CD14-positive monocyte (primary cell): ENCODE measurements around the gene NLN. TPM values are rescaled to one million over a fixed set of nuclear protein-coding genes. Genes with fewer than 3 reads are reported as not detected.

ENCODE experiments used
- DNase-seq, 3 donors: peaks; one replicate each; pipeline ENCODE4 v3.0.0-alpha.2; 2011 to 2022
- H2AFZ ChIP-seq: 2 replicates; pipeline ENCODE4 v1.6.0; 2012; ENCODE audit warnings: mild to moderate bottlenecking, low read depth, low read length, inconsistent platforms; ENCODE audit not compliant: insufficient read depth, poor library complexity, severe bottlenecking
- H3K27ac ChIP-seq, 2 donors: 1 replicate in 1 of 2; 2 replicates in 1 of 2; pipeline ENCODE4 v1.5.1; 2012 to 2013; ENCODE audit warnings: low read length in 2 of 2, control low read depth in 1 of 2, inconsistent platforms in 1 of 2, low read depth in 1 of 2, mild to moderate bottlenecking in 1 of 2
- H3K27me3 ChIP-seq, 2 donors: one replicate each; pipeline versions ENCODE4 v1.6.0 to v1.6.1; 2011 to 2013; ENCODE audit warnings: low read length in 2 of 2; ENCODE audit not compliant: control insufficient read depth in 2 of 2, insufficient read depth in 2 of 2
- H3K36me3 ChIP-seq, 2 donors: replicated peaks in 1 of 2; 1 replicate in 1 of 2; 2 replicates in 1 of 2; pipeline versions ENCODE4 v1.5.1 to v1.6.1; 2012 to 2013; ENCODE audit warnings: low read length in 2 of 2, control low read depth in 1 of 2, inconsistent platforms in 1 of 2, mild to moderate bottlenecking in 1 of 2; ENCODE audit not compliant: insufficient read depth in 2 of 2, control insufficient read depth in 1 of 2
- H3K4me1 ChIP-seq, 2 donors: 1 replicate in 1 of 2; 2 replicates in 1 of 2; pipeline versions ENCODE4 v1.5.1 to v1.6.1; 2012 to 2013; ENCODE audit warnings: low read length in 2 of 2, control low read depth in 1 of 2, inconsistent platforms in 1 of 2, mild to moderate bottlenecking in 1 of 2, moderate library complexity in 1 of 2; ENCODE audit not compliant: insufficient read depth in 2 of 2, control insufficient read depth in 1 of 2
- H3K4me2 ChIP-seq: replicated peaks from 2 replicates; pipeline ENCODE3; 2012; ENCODE audit warnings: low read length, moderate library complexity, mild to moderate bottlenecking; ENCODE audit not compliant: poor library complexity, severe bottlenecking; ENCODE audit errors: extremely low read depth
- H3K4me3 ChIP-seq, 3 experiments: fragments of 200-600 bp in 1 of 3; sonication (generic) in 1 of 3; replicated peaks in 1 of 3; 1 replicate in 2 of 3; 2 replicates in 1 of 3; pipeline ENCODE4 v1.5.1; 2011 to 2013; ENCODE audit warnings: low read length in 3 of 3, mild to moderate bottlenecking in 3 of 3, control low read depth in 2 of 3, low read depth in 2 of 3, inconsistent platforms in 1 of 3, moderate library complexity in 1 of 3
- H3K79me2 ChIP-seq: 2 replicates; pipeline ENCODE4 v1.6.0; 2012; ENCODE audit warnings: mild to moderate bottlenecking, control low read depth, inconsistent platforms, low read length, moderate library complexity; ENCODE audit not compliant: insufficient read depth
- H3K9ac ChIP-seq: 2 replicates; pipeline ENCODE4 v1.6.0; 2017; ENCODE audit warnings: low read length, mild to moderate bottlenecking; ENCODE audit not compliant: insufficient read depth, poor library complexity, severe bottlenecking
- H3K9me3 ChIP-seq, 2 donors: replicated peaks in 1 of 2; 1 replicate in 1 of 2; 2 replicates in 1 of 2; pipeline versions ENCODE4 v1.5.1 to v1.6.1; 2012 to 2013; ENCODE audit warnings: low read length in 2 of 2, control low read depth in 1 of 2; ENCODE audit not compliant: control insufficient read depth in 1 of 2, insufficient read depth in 1 of 2
- H4K20me1 ChIP-seq: 2 replicates; pipeline ENCODE4 v1.6.0; 2012; ENCODE audit warnings: mild to moderate bottlenecking, low read length, control low read depth, moderate library complexity; ENCODE audit not compliant: insufficient read depth
- H3K27ac Mint-ChIP-seq, 7 donors: one replicate each; pipeline ENCODE4 v1.8.0; 2020; ENCODE audit warnings: mild to moderate bottlenecking in 7 of 7, mixed read lengths in 7 of 7, moderate library complexity in 6 of 7, inconsistent platforms in 2 of 7
- H3K27me3 Mint-ChIP-seq, 3 donors: one replicate each; pipeline ENCODE4 v1.8.0; 2021 to 2022; ENCODE audit warnings: low read depth in 3 of 3, mild to moderate bottlenecking in 3 of 3, mixed read lengths in 3 of 3, moderate library complexity in 3 of 3, inconsistent platforms in 1 of 3
- H3K36me3 Mint-ChIP-seq, 2 donors: one replicate each; pipeline ENCODE4 v1.8.0; 2020; ENCODE audit warnings: mixed read lengths in 2 of 2, inconsistent platforms in 1 of 2, mild to moderate bottlenecking in 1 of 2
- H3K4me1 Mint-ChIP-seq: one replicate; pipeline ENCODE4 v1.8.0; 2020; ENCODE audit warnings: mild to moderate bottlenecking, mixed read lengths
- H3K4me3 Mint-ChIP-seq, 2 donors: one replicate each; pipeline ENCODE4 v1.8.0; 2020; ENCODE audit warnings: mild to moderate bottlenecking in 2 of 2, mixed read lengths in 2 of 2, moderate library complexity in 1 of 2
- H3K9me3 Mint-ChIP-seq, 7 donors: one replicate each; pipeline ENCODE4 v1.8.0; 2020 to 2022; ENCODE audit warnings: mixed read lengths in 7 of 7, mild to moderate bottlenecking in 6 of 7, moderate library complexity in 6 of 7, inconsistent platforms in 2 of 7
- CTCF ChIP-seq: fragments of 200-600 bp; IDR thresholded peaks from one replicate; pipeline ENCODE4 v1.8.0; 2022; ENCODE audit warnings: antibody characterized with exemption, mild to moderate bottlenecking
- WGBS: methylation state at CpG from one replicate; pipeline ENCODE4 v1.1.5; 2013; ENCODE audit warnings: missing lambda C conversion rate; ENCODE audit not compliant: insufficient coverage; 5-methylcytosine and 5-hydroxymethylcytosine counted together
- intact Hi-C, 2 donors: fragments of 100-400 bp; cut with micrococcal nuclease; formaldehyde crosslinking; loops; one replicate each; pipeline versions ENCODE4 v1.15.0 to v1.15.1; 2023
- polyA plus RNA-seq, 3 donors: library from polyadenylated mRNA; depleted of rRNA in 1 of 3; unstranded in 2 of 3; stranded (reverse) in 1 of 3; fragments of 300-500 nt in 2 of 3; fragments of >200 nt in 1 of 3; fragmentation: Illumina TruSeq in 2 of 3; gene quantifications; 1 replicate in 2 of 3; 2 replicates in 1 of 3; pipeline ENCODE4 v1.2.3, GENCODE V29; 2012 to 2021

NLN gene
- polyA plus RNA-seq, 3 donors, result 8.7 to 39.2 (median 17.7) TPM

GRCh38 chr5:65742565-65743231 lies 20.7 kb downstream of the NLN start:
- peak; percentile 87 for TF ChIP-seq CTCF
- Histone ChIP-seq H3K9me3 (no peaks in the 10 kb centered on the region), H3K36me3 (no peaks in the 10 kb centered on the region), H3K4me2 (no peak overlapping the region), H3K9ac (no peak overlapping the region), H3K79me2 (peaks cover 42% of the 10 kb centered on the region), H3K4me1 (no peaks in the 10 kb centered on the region), H3K27me3 (no peaks in the 10 kb centered on the region), H4K20me1 (peaks cover 19% of the 10 kb centered on the region), H2AFZ (no peak overlapping the region), H3K27ac (no peak overlapping the region), H3K4me3 (no peak overlapping the region)
- DNase-seq, result peak; percentile 20 to 54 (median 37)
- Mint-ChIP-seq H3K27me3 (no peaks in the 10 kb centered on the region), H3K4me1 (peaks cover 9% of the 10 kb centered on the region), H3K27ac (no peak overlapping the region), H3K36me3 (peaks cover 2 to 21% of the 10 kb centered on the region in 2 donors), H3K9me3 (peaks cover 0 to 5% (median 2%) of the 10 kb centered on the region in 7 donors), H3K4me3 (no peak overlapping the region)
- intact Hi-C loops, result no loop called here
- no CpG with 5 or more reads among the region's 4 CpGs for WGBS

- no peak overlapping the region for H3K4me3 ChIP-seq
- no peaks in the 10 kb centered on the region for H3K27me3 Mint-ChIP-seq
- H3K79me2 ChIP-seq, result peaks cover 5% of the 10 kb centered on the region
- no peak overlapping the region for H3K27ac ChIP-seq
- H3K4me1 ChIP-seq, result no peaks in the 10 kb centered on the region
- no peak overlapping the region for H2AFZ ChIP-seq
- WGBS, result no CpG with 5 or more reads among the region's 1 CpG
- no peaks in the 10 kb centered on the region for H3K27me3 ChIP-seq
- no peak overlapping the region for H3K9ac ChIP-seq
- no peaks in the 10 kb centered on the region for H3K36me3 ChIP-seq
- no peak overlapping the region for H3K4me2 ChIP-seq
- H3K9me3 ChIP-seq, result peaks cover 0 to 3% of the 10 kb centered on the region in 2 donors
- DNase-seq, result no peak
- H3K9me3 Mint-ChIP-seq, result peaks cover 0 to 8% (median 2%) of the 10 kb centered on the region in 7 donors
- peaks cover 26% of the 10 kb centered on the region for H4K20me1 ChIP-seq
- no peak for TF ChIP-seq CTCF
- intact Hi-C loops, result no loop called here
- H3K36me3 Mint-ChIP-seq, result peaks cover 13 to 23% of the 10 kb centered on the region in 2 donors
- no peak overlapping the region for H3K4me3 Mint-ChIP-seq
- peak overlapping the region in 1 of 7 donors; percentile 15 for H3K27ac Mint-ChIP-seq
- H3K4me1 Mint-ChIP-seq, result no peaks in the 10 kb centered on the region
Observed at GRCh38 chr5:65749221-65749844, 27.3 kb downstream of the NLN start.
